Measurements from ENCODE around the gene HS3ST1.

The HS3ST1 gene

DNA sequence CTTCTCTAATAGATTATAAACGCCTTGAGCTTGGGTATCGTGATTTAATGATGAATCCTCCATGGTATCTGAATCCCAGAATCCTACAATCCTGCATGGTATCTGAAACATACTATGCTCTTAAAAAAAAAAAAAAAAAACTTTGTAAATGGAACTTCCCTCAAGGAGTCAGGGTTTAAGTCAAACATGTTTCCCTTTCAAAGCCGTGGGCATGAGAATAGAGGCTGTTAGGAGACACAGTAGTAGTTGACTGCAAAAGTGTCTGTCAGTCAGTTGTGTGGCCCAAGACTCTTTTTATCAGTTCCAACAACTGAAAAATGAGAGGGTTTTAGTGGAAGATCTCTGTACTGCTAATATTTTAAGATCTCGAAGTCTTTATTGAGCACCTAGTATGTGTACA is 2.4 kb upstream of the HS3ST1 start:
- DNase-seq = no peak

DNA sequence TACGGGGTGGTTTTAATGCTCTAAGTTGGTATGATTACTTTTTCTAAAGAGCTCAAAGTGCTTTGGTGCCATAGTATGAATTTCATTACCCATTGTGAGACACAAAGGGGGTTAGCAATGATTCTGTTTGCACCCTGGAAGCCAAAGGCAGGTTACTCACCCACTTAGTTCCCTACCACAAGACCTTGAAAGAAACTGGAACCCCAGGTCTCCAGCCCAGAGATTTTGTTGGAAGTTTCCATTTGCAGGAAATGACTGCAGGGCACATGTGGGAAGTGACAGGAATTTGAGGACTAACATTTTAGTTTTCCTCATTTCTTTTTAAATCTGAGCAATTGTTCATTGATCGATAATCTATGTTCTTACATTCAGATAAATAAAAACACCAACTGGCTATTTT is 1.8 kb upstream of the HS3ST1 start:
- DNase-seq = no peak

DNA sequence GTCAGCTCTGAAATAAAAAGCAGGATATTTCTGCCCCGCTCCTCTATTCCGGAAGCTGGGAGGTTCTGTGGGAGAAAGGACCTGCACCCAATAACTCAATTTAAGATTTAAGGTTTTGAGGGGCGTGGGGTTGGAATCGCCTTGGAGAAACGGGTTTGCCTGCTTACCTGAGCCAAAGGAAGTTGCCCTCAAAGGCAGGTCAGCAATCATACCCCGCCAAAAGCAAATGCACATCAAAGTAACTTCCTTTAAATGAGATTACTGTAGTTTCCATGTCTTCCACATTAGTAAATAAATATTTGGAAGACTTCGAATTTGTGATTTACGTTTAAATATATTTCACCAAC is 978 bp upstream of the HS3ST1 start:
- DNase-seq = no peak

DNA sequence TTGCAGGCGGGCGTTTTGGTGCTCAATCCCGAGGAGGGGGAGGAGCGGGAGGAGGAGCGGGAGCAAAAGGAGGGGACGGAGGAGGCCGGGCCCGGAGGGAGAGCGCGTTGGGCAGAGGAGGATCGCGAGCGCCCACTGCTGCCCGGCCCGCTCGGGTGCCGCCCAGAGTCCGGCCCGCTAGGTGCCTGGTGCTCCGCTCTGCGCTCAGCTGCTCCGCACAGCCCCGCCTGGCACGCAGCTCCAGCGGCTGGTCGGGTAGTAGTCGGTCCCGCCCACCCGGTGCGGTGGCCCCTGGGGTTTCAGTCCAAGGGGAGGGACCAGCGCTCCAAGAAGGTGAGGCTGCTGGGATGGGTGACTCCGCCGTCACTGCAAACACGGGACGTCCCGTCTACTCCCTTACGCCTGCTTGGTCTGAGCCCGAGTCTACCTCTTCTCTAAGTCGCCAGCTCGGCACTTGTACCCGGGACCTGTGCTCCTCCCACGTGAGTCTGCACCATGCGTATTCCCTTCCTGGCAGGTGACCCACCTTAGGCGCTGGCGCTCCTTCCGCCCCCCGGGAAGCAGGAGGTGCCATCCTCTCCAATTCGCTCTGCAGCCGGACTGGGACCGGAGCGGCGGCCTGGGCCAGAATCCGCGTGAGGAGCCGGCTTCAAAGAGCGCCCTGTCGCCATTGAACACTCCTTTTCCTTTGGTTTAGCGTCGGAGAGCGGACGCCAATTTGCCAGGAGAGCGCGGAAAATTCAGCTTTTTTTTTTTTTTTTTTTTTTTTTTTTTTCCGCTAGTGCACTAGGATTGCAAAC is 405 bp upstream of the HS3ST1 start:
- peak; percentile 68 for DNase-seq

DNA sequence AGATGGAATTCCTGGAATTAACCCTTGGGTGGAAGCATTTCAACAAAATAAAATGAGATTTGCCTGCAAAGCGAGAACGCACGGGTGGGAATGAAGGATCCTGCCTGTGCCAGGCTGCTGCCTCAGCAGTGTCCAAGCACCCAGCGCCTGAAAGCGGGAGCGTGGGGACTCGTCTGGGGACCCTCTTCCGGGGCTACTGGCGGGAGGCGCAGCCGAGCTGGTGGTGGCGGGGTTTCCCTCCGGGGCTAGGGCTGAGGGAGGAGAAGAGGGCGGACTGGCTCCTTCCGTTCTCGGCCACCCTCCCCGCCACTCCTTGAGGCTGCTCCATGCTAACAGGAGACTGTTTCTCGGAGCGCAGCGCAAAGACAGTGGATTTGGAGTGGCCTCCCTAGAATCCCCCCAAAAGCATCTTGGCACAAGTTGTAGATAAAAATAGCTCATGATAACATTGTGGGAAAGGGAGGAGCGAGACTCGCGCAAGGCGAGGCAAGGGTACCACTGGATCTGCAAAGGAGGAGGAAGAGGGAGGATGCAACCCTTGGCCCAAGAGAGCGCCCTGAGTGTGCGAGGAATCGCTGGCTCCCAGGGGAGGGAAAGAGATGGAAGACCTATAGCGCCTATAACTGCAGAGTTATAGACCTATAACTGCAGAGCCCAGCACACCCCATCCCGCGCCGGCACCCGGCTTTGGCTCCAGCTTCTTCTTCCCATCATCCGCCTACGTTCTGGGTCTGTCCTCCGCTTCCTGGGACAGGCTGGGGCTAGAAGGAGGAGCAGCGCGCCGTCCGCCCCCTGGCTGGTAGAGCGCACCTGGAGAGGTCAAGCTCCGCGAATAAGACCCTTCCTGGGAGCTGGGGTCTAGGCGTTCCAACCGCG is 1.3 kb downstream of the HS3ST1 start:
- DNase-seq = no peak

DNA sequence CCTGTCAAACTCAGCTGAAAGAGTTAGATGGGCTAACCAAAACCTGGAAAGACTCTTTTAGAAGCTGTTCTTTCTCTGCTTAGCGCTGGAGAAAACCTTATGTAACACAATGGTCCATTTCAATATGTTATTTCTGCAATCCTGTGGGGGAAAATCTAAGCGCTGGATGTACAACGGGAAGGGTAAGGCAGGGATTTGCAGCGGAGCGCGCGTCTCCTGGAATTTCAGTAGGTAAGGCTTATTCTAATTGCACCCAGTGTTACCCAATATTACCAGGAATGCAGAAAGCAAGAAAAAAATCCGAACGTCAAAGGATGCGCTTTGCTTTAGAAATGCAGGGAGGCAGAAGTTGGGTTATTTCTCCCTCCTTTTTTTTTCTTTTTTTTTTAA is 2.0 kb downstream of the HS3ST1 start:
- no peak for DNase-seq

DNA sequence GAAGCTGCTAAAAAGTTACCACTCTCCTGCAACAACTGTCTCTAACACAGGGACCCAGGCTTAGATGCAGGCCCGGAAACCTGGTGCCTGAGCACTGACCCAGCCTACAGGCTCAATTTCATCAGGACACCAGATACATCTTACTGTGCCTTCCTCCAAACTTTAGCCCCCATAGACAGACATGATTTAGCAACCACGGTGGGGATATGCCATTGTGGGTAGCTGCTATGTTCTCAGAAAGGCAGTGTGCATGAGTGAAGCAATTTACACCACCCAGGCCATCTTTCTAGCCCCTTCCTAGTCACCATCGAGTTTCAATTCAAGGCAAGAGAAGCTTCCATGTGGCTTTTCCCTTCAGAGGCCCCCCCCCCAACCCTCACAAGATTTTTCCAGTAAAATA is 2.7 kb downstream of the HS3ST1 start:
- no peak for DNase-seq

DNA sequence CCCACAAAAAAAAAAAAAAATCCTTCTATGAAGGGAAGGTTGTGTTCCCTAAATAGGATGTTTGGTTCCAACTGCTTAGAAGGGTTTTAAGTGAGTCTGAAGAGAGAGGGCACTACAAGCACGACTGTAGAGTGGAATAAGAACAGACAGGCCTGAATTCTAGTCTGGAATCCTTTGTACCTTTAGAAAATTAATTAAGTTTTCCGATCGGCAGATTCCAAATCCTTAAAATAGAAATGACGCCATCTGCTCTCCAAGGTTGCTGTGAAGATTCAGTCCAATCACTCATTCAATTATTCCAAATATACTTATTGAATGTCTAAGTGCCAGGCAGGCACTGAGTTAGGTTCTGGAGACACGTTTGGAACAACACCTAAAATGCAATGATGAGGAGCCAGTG is 3.8 kb downstream of the HS3ST1 start:
- no peak for DNase-seq

DNA sequence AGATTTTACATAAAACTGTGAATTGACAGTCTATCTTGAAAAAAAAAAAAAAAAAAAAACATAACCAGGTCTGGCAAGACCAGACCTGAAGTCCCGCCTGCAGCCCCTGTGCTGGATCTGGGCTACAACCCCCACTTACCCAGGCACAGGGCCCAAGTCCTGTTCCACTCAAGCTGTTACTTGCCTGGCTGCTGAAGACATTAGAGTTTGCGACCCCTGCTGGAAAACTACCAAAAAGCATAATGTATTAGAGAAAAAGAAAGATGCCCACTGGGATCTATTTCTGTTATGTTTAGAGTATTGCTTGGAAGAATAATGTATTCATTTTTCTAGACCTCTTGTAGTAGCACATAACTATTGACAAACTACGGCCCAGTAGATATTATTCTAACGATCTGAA is 4.7 kb downstream of the HS3ST1 start:
- DNase-seq = peak; percentile 53

DNA sequence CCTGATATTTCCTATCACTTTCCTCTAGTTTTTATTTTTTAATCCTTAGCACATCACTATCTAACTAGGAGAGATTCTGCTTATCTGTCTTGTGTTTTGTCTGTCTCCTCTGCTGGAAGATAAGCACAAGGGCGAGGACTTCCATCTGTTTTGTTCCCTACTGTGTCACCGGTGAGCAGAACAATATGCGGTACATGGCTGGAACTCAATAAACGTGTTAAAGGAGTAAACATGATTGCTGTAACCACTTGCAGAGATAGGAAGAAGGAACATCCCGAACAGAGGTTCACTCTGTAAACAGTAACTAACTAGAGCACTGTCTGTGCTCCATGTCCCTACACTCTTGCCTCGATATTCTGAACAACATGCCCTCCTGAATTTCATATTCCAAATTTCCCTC is 5.2 kb downstream of the HS3ST1 start:
- DNase-seq = no peak

DNA sequence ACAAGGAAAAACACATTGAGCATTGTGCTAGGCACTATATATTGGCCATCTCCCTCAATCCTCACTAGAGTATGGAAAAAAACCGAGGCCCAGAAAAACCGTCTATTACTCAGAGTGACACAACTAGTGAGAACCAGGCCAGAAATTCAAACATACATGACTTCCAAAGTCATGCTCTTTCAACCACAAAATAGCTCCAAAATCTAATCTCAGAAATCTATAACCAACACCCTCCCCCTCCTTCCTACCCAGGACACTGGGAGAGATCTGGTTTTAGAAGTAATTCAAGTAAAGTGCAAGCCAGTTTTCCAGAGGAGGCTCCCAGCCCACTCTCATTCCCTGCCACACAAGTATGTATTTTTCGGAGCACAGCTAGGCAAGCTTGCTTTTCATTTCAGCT is 7.6 kb downstream of the HS3ST1 start:
- no peak for DNase-seq

DNA sequence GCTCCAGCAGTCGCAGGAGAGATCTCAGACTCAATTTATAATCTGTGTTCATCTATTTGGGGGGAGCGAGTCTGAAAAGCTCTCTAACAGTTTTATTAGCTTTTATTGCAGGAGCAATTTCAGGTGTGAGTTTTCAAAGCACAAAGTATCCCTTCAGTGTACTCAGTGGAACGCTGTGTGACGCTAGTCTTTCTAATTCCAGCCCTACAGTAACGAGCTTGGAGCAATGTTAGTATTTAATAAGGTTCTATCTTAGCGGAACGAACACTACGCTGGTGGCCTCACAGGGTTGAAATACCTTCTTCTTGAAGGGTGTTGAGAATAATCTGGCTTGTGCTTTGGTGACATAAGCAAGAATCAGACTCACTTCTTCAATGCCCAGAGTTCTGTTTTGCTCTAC is 8.4 kb downstream of the HS3ST1 start:
- DNase-seq = no peak

DNA sequence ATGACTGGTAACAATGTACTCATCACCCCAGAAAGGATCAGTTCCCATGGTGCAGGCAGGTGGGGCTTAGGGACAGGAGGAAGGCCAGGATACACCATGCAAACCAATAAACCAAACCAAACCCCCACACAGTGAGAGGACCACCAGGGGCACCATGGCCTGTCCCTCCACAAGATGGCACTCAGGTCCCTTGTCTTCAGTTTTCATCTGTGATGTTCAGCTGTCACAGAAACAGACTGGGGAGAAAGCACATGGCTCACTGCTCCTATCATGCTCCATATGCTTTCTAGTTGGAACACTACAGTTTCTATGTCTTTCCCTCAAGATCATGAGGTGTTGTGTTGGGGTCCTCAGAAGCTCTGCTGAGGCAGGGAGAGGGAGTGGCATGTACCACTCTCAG is 10.1 kb downstream of the HS3ST1 start:
- DNase-seq = no peak

DNA sequence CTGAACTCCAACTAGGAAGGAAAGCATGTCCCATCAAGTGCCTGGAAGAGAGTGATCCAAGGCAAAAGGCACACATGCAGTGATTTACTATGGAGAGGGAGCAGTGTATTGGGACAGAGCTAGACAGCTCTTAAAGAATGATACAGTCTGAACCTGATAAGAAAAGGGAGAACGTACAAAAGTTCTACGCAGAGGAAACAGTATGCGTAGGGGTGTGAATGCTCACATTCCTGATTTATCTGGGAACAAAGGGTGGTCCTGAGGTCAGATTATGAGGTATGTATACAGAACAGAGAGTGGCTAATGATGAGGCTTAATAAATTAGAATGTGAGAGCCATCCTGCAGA is 12.0 kb downstream of the HS3ST1 start:
- no peak for DNase-seq

DNA sequence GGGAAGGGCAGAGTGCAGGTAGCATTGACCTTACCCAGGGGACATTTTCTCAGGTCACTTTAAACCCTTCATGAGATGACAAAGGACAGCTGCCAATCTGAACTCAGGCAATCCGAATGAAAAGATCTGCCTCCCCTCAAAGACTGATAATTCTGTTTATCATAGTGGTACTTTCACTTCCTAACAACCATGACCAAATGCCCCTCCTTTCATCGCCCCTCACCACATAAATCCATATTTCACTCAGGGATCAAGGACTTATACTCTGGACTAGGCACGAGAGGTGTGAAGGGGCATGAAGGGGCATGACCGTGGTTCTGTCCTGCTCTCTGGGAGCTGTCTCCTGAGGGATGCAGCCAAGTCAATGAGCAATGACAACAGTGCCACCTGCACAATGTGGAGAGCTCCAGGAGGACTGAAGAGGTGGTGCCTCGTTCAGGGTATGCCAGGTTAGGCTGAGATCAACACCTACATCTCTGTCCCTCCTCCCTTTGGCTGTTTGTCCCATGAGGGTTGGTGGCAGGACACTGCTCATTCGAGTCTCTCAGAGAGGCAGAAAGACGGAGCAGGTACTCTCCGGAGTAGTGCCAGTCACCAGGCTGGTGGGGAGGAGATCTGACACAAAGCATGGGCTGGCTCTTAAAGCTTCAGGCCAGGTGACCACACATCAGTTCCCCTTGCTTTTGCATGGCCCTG is 12.5 kb downstream of the HS3ST1 start:
- DNase-seq = no peak

DNA sequence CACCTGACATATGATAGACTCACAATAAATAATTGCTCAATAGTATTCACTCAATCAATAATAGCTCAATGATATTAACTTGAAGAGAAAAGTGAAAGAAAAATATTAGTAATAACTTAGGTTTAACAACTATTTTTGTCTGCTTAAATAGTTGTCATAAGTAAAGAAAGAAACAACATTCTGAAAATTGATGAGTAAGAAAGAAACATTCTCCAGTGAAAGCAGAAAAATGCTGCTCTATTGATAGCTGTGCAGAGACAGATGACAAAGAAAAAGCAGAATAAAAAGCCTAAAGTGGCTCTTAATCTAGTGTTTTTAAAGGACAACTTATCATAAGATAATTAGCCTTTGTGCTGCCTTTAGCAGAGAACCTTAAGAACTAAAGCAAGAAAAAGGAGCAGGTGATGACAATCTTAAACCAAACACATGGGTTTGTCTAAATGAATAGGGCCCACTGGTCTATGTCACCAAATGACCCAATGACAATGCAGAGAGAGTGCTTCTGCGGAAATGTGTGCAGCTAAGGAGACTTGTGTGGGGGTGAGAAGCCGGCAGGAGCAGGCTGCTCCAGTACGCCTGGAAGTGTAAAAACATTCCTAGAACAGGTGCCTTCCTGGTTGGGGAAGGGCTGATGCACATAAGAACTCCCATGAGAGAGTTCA is 13.2 kb downstream of the HS3ST1 start:
- DNase-seq = peak; percentile 30

DNA sequence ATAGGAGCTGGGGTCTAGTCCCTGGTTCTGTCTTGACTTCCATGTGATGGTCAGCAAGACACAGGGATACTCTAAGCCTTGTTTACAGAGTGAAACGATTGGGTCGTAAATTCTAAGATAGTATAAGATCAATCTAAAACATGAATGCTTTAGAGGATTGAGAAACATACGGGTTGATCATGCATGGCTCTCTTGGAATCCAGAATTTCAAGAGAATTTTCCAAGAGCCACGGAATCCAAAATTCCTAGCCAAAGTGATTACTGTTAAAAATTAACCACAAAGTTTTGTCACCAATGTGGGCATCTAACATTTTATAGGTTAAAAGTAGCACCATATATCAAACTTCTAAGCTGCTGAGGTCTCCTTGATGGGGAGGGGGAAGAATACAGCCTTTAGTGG is 16.5 kb downstream of the HS3ST1 start:
- DNase-seq = no peak

DNA sequence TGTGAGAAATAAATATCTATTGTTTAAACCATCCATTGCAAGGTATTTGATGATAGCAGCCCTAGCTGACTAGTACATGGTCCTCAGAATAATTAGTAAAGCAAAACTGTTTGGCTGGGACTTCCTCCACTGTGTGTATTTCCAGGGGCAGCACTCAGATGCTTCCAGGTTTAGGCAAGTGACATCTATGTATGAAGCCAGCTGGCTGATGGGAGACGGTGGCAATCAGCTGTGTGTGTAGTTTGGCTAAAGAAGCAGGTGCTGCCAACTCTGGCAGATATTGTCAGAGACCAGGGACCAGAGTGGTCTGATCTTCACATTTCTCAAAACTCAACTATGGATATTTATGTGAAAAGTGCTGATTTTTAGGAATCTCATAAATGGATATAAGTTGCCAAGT is 19.1 kb downstream of the HS3ST1 start:
- no peak for DNase-seq

DNA sequence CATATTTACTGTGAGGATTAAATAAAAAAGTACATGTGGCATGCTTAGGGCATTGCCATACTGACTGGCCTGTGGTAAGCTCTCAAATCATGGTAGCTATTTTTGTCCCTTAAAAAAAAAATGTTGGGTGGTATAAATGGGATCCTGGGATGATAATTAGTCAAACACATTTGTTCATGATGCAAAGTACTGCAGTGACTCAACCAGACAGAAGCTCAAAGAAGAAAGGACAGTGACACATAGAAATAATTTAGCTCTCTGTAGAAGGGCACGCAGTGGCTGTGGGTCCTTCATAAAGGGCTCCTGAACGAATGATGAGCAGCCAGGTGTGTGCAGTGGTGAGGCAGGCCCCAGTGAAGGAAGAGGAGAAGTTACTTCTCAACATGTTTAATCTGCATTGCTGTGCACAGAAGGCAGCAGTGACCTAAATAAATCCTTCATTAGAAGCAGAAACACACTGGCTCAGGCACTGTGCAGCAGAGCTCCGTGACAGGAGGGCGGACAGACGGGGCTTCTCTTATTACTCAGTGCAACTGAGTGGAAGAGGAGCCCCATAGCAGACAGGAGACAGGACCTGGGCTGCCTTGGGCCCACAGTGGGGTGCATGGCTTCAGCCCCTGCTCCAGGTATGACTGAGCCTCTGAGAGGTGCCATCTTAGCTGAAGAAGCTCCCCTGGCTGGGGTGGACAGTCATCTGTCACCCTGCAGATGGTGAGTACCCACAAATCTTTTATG is 20.3 kb downstream of the HS3ST1 start:
- no peak for DNase-seq

DNA sequence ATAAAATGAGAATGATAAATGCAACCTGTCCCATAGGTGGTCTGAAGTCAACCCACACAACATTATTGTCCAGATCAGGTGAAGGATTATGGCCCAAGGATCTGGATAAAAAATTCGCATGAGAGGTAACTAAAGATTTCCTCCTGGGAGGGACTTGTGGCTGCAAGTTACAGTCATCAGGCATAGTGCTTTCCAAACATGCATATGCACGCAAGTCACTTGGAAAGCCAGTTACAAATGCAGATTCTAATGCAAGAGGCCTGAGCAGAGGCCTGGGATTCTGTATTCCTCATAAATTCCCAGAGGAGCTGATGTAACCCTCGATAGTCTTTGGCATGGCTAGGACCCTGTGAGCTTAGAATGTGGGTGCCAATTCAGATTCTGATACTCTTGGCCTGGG is 21.1 kb downstream of the HS3ST1 start:
- DNase-seq = no peak

DNA sequence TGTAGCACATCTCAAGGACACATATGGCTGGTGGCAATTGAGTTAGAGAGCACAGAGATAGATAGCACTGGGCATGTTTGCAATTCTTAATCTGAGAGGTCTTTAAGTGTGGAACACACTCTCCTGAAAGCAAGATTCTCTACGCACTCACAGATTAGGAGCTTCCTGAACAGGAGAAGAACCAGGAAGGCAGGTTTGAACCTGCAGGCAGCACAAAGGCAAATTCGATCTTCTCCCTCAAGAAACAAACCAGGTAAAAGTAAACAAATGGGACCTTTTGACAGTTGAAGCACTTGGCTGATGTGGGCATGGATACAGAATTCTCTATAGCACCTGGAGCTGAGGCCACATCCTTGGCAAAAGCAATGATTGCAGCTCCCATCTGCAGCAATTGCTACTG is 24.3 kb downstream of the HS3ST1 start:
- DNase-seq = no peak

DNA sequence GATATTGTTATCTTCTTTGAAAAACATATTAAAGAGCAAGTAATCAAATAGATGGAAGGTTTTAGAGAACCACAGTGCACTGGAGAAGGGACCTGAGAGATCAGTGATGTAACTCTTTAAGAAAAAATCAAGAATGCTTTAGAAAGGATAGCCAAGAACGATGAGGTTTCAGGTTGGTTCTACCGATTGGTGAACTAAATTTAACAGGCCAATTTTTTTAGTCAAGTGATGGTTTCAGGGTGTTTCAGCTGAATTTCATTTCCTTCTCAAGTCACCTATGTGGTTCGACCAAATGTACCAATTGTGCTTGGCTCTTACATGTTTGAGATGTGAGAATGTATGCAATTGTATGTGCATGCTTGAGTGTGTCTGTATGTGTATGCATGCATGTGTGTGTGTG is 26.5 kb downstream of the HS3ST1 start:
- DNase-seq = no peak

Data from fibroblast of skin of back (primary cell).